IMR-90 (cell line): ENCODE data around the gene TGFBI. TPM values are rescaled to one million over a fixed set of nuclear protein-coding genes. Genes with fewer than 3 reads are reported as not detected.

Source experiments
- ATAC-seq: fragments of 200-7000 bp; cut with Tn5 transposase; 2 replicates; pipeline ENCODE4 v1.9.1; 2020; ENCODE audit warnings: low read depth, mild to moderate bottlenecking, moderate library complexity
- BruUV-seq: library from RNA; stranded (reverse); fragments of 400-500 nt; replicated peaks from 2 replicates; lab custom pipeline; 2021; lab: Mats Ljungman, UMichigan
- CTCF ChIA-PET: fragments of 300-600 bp; formaldehyde crosslinking; extraction: SDS; loops from one replicate; lab custom pipeline; 2021; ENCODE audit warnings: antibody characterized with exemption; lab: Yijun Ruan, JAX
- POLR2A ChIA-PET: fragments of 300-600 bp; sonication (Branson Sonifier 250); formaldehyde crosslinking; loops from one replicate; lab custom pipeline; 2022; ENCODE audit warnings: antibody characterized with exemption; ENCODE audit not compliant: unreplicated experiment; lab: Charles Lee
- DNase-seq: peaks from one replicate; pipeline ENCODE4 v3.0.0; 2013
- H2AFZ ChIP-seq: replicated peaks from 2 replicates; pipeline ENCODE3; 2013; ENCODE audit warnings: low read length, mild to moderate bottlenecking; ENCODE audit not compliant: poor library complexity
- H2AK5ac ChIP-seq: 2 replicates; pipeline ENCODE4 v1.6.1; 2013; ENCODE audit warnings: low read depth, low read length, inconsistent platforms
- H2AK9ac ChIP-seq: replicated peaks from 2 replicates; pipeline ENCODE3; 2013; ENCODE audit warnings: mild to moderate bottlenecking, low read depth, low read length, moderate library complexity; ENCODE audit not compliant: poor library complexity
- H2BK120ac ChIP-seq: 2 replicates; pipeline ENCODE4 v1.6.1; 2013; ENCODE audit warnings: low read depth, low read length, inconsistent platforms
- H2BK15ac ChIP-seq: 3 replicates; pipeline ENCODE4 v1.6.1; 2013; ENCODE audit warnings: low read depth, low read length, inconsistent platforms
- H2BK20ac ChIP-seq: 2 replicates; pipeline ENCODE4 v1.6.1; 2013; ENCODE audit warnings: low read depth, mild to moderate bottlenecking, inconsistent platforms, low read length, moderate library complexity
- H2BK5ac ChIP-seq: 2 replicates; pipeline ENCODE4 v1.6.1; 2013; ENCODE audit warnings: mild to moderate bottlenecking, low read depth, low read length, inconsistent platforms; ENCODE audit not compliant: poor library complexity, severe bottlenecking
- H3K14ac ChIP-seq: replicated peaks from 2 replicates; pipeline ENCODE4 v1.6.1; 2013; ENCODE audit warnings: low read depth, low read length, inconsistent platforms
- H3K18ac ChIP-seq: 2 replicates; pipeline ENCODE4 v1.6.1; 2013; ENCODE audit warnings: low read depth, low read length, control low read depth
- H3K23ac ChIP-seq: 2 replicates; pipeline ENCODE4 v1.6.1; 2013; ENCODE audit warnings: low read depth, low read length, inconsistent platforms
- H3K27ac ChIP-seq: 2 replicates; pipeline ENCODE4 v1.5.1; 2013; ENCODE audit warnings: mild to moderate bottlenecking, control low read depth, low read length; ENCODE audit not compliant: insufficient read depth
- H3K27me3 ChIP-seq: 2 replicates; pipeline ENCODE4 v1.6.1; 2013; ENCODE audit warnings: low read length; ENCODE audit not compliant: control insufficient read depth, insufficient read depth
- H3K36me3 ChIP-seq: 2 replicates; pipeline ENCODE4 v1.6.1; 2013; ENCODE audit warnings: low read length, mixed read lengths; ENCODE audit not compliant: control insufficient read depth, insufficient read depth
- H3K4ac ChIP-seq: 2 replicates; pipeline ENCODE4 v1.6.1; 2013; ENCODE audit warnings: low read depth, low read length, inconsistent platforms
- H3K4me1 ChIP-seq: 2 replicates; pipeline ENCODE4 v1.6.1; 2013; ENCODE audit warnings: low read length, mixed read lengths; ENCODE audit not compliant: control insufficient read depth, insufficient read depth
- H3K4me2 ChIP-seq: 2 replicates; pipeline ENCODE4 v1.6.1; 2013; ENCODE audit warnings: low read depth, mild to moderate bottlenecking, control low read depth, low read length, moderate library complexity
- H3K4me3 ChIP-seq: 2 replicates; pipeline ENCODE4 v1.5.1; 2013; ENCODE audit warnings: low read depth, mild to moderate bottlenecking, control low read depth, low read length, moderate library complexity; ENCODE audit not compliant: insufficient read depth
- H3K56ac ChIP-seq: 2 replicates; pipeline ENCODE4 v1.6.1; 2013; ENCODE audit warnings: low read length, inconsistent platforms; ENCODE audit not compliant: insufficient read depth; ENCODE audit errors: extremely low read depth
- H3K79me1 ChIP-seq, 2 experiments: 2 replicates each; pipeline ENCODE4 v1.6.1; 2013; ENCODE audit warnings: low read length in 2 of 2, inconsistent platforms in 1 of 2, low read depth in 1 of 2
- H3K9ac ChIP-seq: 2 replicates; pipeline ENCODE4 v1.6.1; 2013; ENCODE audit warnings: low read depth, low read length, control low read depth
- H3K9me1 ChIP-seq: 2 replicates; pipeline ENCODE4 v1.6.1; 2013; ENCODE audit warnings: low read length, inconsistent platforms; ENCODE audit not compliant: insufficient read depth
- H3K9me3 ChIP-seq: 2 replicates; pipeline ENCODE4 v1.6.1; 2013; ENCODE audit warnings: low read length; ENCODE audit not compliant: control insufficient read depth, insufficient read depth
- H4K20me1 ChIP-seq: 2 replicates; pipeline ENCODE4 v1.6.1; 2013; ENCODE audit warnings: low read length, inconsistent platforms; ENCODE audit not compliant: insufficient read depth
- H4K5ac ChIP-seq: 2 replicates; pipeline ENCODE4 v1.6.1; 2013; ENCODE audit warnings: mild to moderate bottlenecking, low read depth, low read length, control low read depth
- H4K8ac ChIP-seq, 2 experiments: 2 replicates each; pipeline ENCODE4 v1.6.1; 2013; ENCODE audit warnings: low read depth in 2 of 2, low read length in 2 of 2, control low read depth in 1 of 2, inconsistent platforms in 1 of 2
- H4K91ac ChIP-seq: 2 replicates; pipeline ENCODE4 v1.6.1; 2013; ENCODE audit warnings: low read depth, low read length, inconsistent platforms; ENCODE audit not compliant: insufficient read depth
- BHLHE40 ChIP-seq: fragments of 150-350 bp; IDR thresholded peaks from 2 replicates; pipeline ENCODE4 v1.6.1; 2016; ENCODE audit warnings: mild to moderate bottlenecking, low read depth, low read length
- CEBPB ChIP-seq: IDR thresholded peaks from 2 replicates; pipeline ENCODE4 v1.6.1; 2012; ENCODE audit warnings: low read depth, low read length, improper control_type of control experiment
- CHD1 ChIP-seq: IDR thresholded peaks from 2 replicates; pipeline ENCODE4 v1.6.1; 2012; ENCODE audit warnings: low read depth, low read length, improper control_type of control experiment
- FOS ChIP-seq: fragments of 150-350 bp; IDR thresholded peaks from 2 replicates; pipeline ENCODE4 v1.6.1; 2016; ENCODE audit warnings: low read depth, low read length
- MAFK ChIP-seq: IDR thresholded peaks from 2 replicates; pipeline ENCODE4 v1.6.1; 2012; ENCODE audit warnings: low read depth, low read length, improper control_type of control experiment
- MAZ ChIP-seq: IDR thresholded peaks from 2 replicates; pipeline ENCODE4 v1.6.1; 2012; ENCODE audit warnings: low read depth, mild to moderate bottlenecking, low read length, improper control_type of control experiment, moderate library complexity, borderline replicate concordance
- MXI1 ChIP-seq: IDR thresholded peaks from 2 replicates; pipeline ENCODE4 v1.6.1; 2012; ENCODE audit warnings: low read depth, mild to moderate bottlenecking, low read length, moderate library complexity, borderline replicate concordance
- NFE2L2 ChIP-seq: fragments of 150-350 bp; IDR thresholded peaks from 2 replicates; pipeline ENCODE4 v1.6.1; 2016; ENCODE audit warnings: low read depth, mild to moderate bottlenecking, low read length
- RAD21 ChIP-seq: IDR thresholded peaks from 2 replicates; pipeline ENCODE4 v1.6.1; 2012; ENCODE audit warnings: low read length, improper control_type of control experiment
- RCOR1 ChIP-seq: IDR thresholded peaks from 2 replicates; pipeline ENCODE4 v1.6.1; 2012; ENCODE audit warnings: mild to moderate bottlenecking, low read length, improper control_type of control experiment; ENCODE audit not compliant: insufficient replicate concordance
- RFX5 ChIP-seq: IDR thresholded peaks from 2 replicates; pipeline ENCODE4 v1.8.0; 2012; ENCODE audit warnings: low read depth, mild to moderate bottlenecking, low read length, moderate library complexity
- USF2 ChIP-seq: fragments of 150-350 bp; IDR thresholded peaks from 2 replicates; pipeline ENCODE4 v1.6.1; 2017; ENCODE audit warnings: mild to moderate bottlenecking, antibody characterized with exemption, low read length, low read depth
- WGBS, 2 experiments: methylation state at CpG; one replicate each; pipeline versions ENCODE4 v1.1.5 to v1.1.7; 2013; ENCODE audit warnings: missing lambda C conversion rate in 2 of 2; ENCODE audit not compliant: insufficient read length in 1 of 2; ENCODE audit errors: extremely low coverage in 2 of 2; 5-methylcytosine and 5-hydroxymethylcytosine counted together
- dilution Hi-C: fragments of 300-500 bp; cut with HindIII; formaldehyde crosslinking; loops from one replicate; pipeline ENCODE4 v1.14.3; 2018; ENCODE audit warnings: low sequenced_read_pairs; ENCODE audit not compliant: unreplicated experiment
- in situ Hi-C: fragments of 300-500 bp; cut with MboI; formaldehyde crosslinking; loops from 3 replicates; pipeline ENCODE4 v1.14.3; 2019; ENCODE audit warnings: low sequenced_read_pairs, inconsistent platforms, mixed read lengths
- intact Hi-C: fragments of 100-400 bp; cut with micrococcal nuclease; formaldehyde crosslinking; loops from 2 replicates; pipeline ENCODE4 v1.10.0; 2022
- polyA plus RNA-seq, 3 experiments: library from polyadenylated mRNA; depleted of rRNA; stranded (reverse); fragments of >200 nt; gene quantifications; 2 replicates each; pipeline ENCODE4 v1.2.3, GENCODE V29; 2012; ENCODE audit warnings: low replicate concordance in 1 of 3
- total RNA-seq: library from RNA; depleted of rRNA; stranded (reverse); fragments of >200 nt; gene quantifications from 2 replicates; pipeline ENCODE4 v1.2.3, GENCODE V29; 2012
- TF ChIP-seq, protein P1 (sequence below): conservative IDR thresholded peaks from 2 replicates; pipeline ENCODE4 v1.5.1; 2012; ENCODE audit warnings: mild to moderate bottlenecking, low read depth, low read length, improper control_type of control experiment
- TF ChIP-seq, protein P2 (sequence below): fragments of 150-350 bp; IDR thresholded peaks from 2 replicates; pipeline ENCODE4 v1.6.1; 2016; ENCODE audit warnings: low read depth, mild to moderate bottlenecking, low read length, moderate library complexity, borderline replicate concordance

Gene TGFBI
- total and polyA plus RNA-seq, 2 of the 4 experiments (the other 2 are of a cell fraction) = 618 to 1,551 TPM

DNA sequence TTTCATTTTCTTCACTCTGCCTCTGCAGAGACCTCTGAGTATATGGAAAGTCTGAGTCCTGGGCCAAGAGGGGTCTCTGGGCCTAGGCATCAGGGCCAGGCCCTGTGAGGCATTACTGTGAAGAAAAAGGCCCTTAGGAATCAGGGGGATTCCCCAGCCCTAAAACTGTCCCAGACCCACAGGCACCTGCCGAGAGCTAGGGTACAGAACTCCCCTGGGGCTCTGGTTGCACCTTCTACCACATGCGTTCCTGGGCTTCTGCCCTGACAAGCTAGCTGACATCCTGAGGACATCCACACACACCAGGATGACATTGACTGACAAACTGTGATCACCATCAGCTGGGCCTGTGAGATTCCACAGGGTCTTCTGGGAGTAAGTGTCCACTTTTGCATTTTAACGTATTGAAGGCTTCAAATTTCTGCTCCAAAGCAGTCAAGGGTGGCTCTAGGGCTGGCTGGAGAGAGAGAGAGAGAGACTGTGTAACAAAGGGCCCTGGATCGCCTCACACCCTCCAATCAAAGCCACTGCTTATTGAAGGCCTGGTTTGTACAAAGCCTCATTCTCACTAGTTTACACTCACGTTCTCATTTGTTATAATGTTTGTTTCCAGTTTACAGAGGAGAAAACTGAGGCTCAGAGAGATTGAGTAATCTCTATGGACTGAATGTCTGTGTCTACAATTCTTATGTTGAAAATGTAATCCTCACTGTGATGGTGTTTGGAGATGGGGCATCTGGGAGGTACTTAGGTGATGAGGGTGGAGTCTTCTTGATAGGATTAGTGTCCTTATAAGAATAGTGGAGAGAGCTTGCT is 45.1 kb downstream of the TGFBI start:
- Histone ChIP-seq H3K27ac (no peak overlapping the region), H4K8ac (no peak overlapping the region), H3K36me3 (peaks cover 19% of the 10 kb centered on the region), H3K27me3 (no peaks in the 10 kb centered on the region), H4K5ac (no peak overlapping the region; the same call in 1 of the 2 replicates), H3K9me1 (peaks cover 9% of the 10 kb centered on the region; the same call in 1 of the 2 replicates), H3K14ac (no peak overlapping the region), H4K20me1 (no peaks in the 10 kb centered on the region), H3K79me1 (no peaks in the 10 kb centered on the region), H3K23ac (no peak overlapping the region), H3K9ac (no peak overlapping the region), H2AK5ac (no peak overlapping the region), H3K4ac (no peak overlapping the region), H3K18ac (no peak overlapping the region), H3K4me2 (no peak overlapping the region), H3K9me3 (no peaks in the 10 kb centered on the region), H2BK20ac (no peak overlapping the region), H2BK120ac (no peak overlapping the region), H2AK9ac (no peak overlapping the region), H2AFZ (no peak overlapping the region), H2BK15ac (no peak overlapping the region; the same call in 2 of the 3 replicates), H3K4me1 (no peaks in the 10 kb centered on the region; the same call in 1 of the 2 replicates), H2BK5ac (no peak overlapping the region), H3K56ac (no peak overlapping the region), H4K91ac (no peak overlapping the region), H3K4me3 (no peak overlapping the region)
- 83% methylated on average over 1 of the region's 5 CpGs; no CpG with 5 or more reads in 1 of the 2 experiments for WGBS, 2 experiments
- no TSS peak for BruUV-seq
- POLR2A ChIA-PET = no interaction called here
- dilution Hi-C loops (no loop called here), intact Hi-C loops (no loop called here), in situ Hi-C loops (no loop called here)
- CTCF ChIA-PET = no interaction called here
- ATAC-seq (no peak), DNase-seq (no peak)
- TF ChIP-seq MAZ = no peak
- no peak for TF ChIP-seq FOS
- no peak for TF ChIP-seq RFX5
- TF ChIP-seq RCOR1 = no peak
- TF ChIP-seq RAD21 = no peak
- no peak for TF ChIP-seq USF2
- TF ChIP-seq CEBPB = no peak
- TF ChIP-seq, protein P1, sequence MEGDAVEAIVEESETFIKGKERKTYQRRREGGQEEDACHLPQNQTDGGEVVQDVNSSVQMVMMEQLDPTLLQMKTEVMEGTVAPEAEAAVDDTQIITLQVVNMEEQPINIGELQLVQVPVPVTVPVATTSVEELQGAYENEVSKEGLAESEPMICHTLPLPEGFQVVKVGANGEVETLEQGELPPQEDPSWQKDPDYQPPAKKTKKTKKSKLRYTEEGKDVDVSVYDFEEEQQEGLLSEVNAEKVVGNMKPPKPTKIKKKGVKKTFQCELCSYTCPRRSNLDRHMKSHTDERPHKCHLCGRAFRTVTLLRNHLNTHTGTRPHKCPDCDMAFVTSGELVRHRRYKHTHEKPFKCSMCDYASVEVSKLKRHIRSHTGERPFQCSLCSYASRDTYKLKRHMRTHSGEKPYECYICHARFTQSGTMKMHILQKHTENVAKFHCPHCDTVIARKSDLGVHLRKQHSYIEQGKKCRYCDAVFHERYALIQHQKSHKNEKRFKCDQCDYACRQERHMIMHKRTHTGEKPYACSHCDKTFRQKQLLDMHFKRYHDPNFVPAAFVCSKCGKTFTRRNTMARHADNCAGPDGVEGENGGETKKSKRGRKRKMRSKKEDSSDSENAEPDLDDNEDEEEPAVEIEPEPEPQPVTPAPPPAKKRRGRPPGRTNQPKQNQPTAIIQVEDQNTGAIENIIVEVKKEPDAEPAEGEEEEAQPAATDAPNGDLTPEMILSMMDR = no peak
- no peak for TF ChIP-seq CHD1
- TF ChIP-seq MAFK = no peak
- no peak for TF ChIP-seq BHLHE40
- no peak for TF ChIP-seq MXI1
- no peak for TF ChIP-seq NFE2L2
- TF ChIP-seq, protein P2, sequence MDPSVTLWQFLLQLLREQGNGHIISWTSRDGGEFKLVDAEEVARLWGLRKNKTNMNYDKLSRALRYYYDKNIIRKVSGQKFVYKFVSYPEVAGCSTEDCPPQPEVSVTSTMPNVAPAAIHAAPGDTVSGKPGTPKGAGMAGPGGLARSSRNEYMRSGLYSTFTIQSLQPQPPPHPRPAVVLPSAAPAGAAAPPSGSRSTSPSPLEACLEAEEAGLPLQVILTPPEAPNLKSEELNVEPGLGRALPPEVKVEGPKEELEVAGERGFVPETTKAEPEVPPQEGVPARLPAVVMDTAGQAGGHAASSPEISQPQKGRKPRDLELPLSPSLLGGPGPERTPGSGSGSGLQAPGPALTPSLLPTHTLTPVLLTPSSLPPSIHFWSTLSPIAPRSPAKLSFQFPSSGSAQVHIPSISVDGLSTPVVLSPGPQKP = no peak
